ENCODE results near the gene PRPF31.

- TF ChIP-seq FOXP2 (optimal IDR thresholded peaks at IDR 0.05; ENCODE audit: borderline replicate concordance, extremely low read depth, extremely low read length, insufficient read depth) (no peak), REST (IDR thresholded peaks at IDR 0.05; ENCODE audit: insufficient read depth in 1 of 2, low read depth in 2 of 2, low read length in 2 of 2) (no peak), SIN3A (IDR thresholded peaks at IDR 0.05; ENCODE audit: borderline replicate concordance, insufficient read depth, low read length) (no peak)
Measured at GRCh38 chr19:54162884-54163283, 47.3 kb downstream of the PRPF31 start.

Measured in PFSK-1 (cell line).